Measurements from ENCODE around the gene AKR1C2.
"Not testable (repeated sequence)": the region's sequence is repeated elsewhere in the genome, so short reads cannot be mapped to it uniquely, and the experiment has no call there.

Gene AKR1C2

GRCh38 chr10:4990217-4990616 lies 13.4 kb downstream of the AKR1C2 start:
- H2AFZ ChIP-seq (ENCODE audit: low read length) = no peak overlapping the region
- H3K79me2 ChIP-seq (ENCODE audit: insufficient read depth, low read length) = no peaks in the 10 kb centered on the region
- H3K36me3 ChIP-seq (ENCODE audit: insufficient read depth, low read length) = no peaks in the 10 kb centered on the region
- H3K4me3 ChIP-seq (ENCODE audit: low read length, poor library complexity, severe bottlenecking) = no peak overlapping the region
- H3K27me3 ChIP-seq (ENCODE audit: insufficient read depth, low read length, poor library complexity, severe bottlenecking) = no peaks in the 10 kb centered on the region
- no peaks in the 10 kb centered on the region for H4K20me1 ChIP-seq (ENCODE audit: insufficient read depth, low read length, poor library complexity, severe bottlenecking)
- no peak overlapping the region for H3K4me2 ChIP-seq (ENCODE audit: low read depth, low read length, poor library complexity, severe bottlenecking)
- H3F3A ChIP-seq (ENCODE audit: low read depth) = no peaks in the 10 kb centered on the region
- no peaks in the 10 kb centered on the region for H3K9me2 ChIP-seq (replicated peaks; ENCODE audit: low read depth, low read length)
- no peak for TF ChIP-seq CTCF (conservative IDR thresholded peaks at IDR 0.05; ENCODE audit: low read length)
- TF ChIP-seq EZH2phosphoT487 (IDR thresholded peaks at IDR 0.05; ENCODE audit: borderline replicate concordance) = no peak
- no peaks in the 10 kb centered on the region for H3K4me1 ChIP-seq (ENCODE audit: insufficient read depth, low read length, poor library complexity, severe bottlenecking)
- no peak overlapping the region for H3K9ac ChIP-seq (ENCODE audit: low read depth, low read length, poor library complexity, severe bottlenecking)
- H3K9me3 ChIP-seq (ENCODE audit: insufficient read depth, low read depth, low read length) = no peaks in the 10 kb centered on the region

- H3K9me2 ChIP-seq (replicated peaks; ENCODE audit: low read depth, low read length); H4K20me1 ChIP-seq (ENCODE audit: insufficient read depth, low read length, poor library complexity, severe bottlenecking); H3F3A ChIP-seq (ENCODE audit: low read depth); H3K4me1 ChIP-seq (ENCODE audit: insufficient read depth, low read length, poor library complexity, severe bottlenecking); H3K4me3 ChIP-seq (ENCODE audit: low read length, poor library complexity, severe bottlenecking); H3K27me3 ChIP-seq (ENCODE audit: insufficient read depth, low read length, poor library complexity, severe bottlenecking); H3K9ac ChIP-seq (ENCODE audit: low read depth, low read length, poor library complexity, severe bottlenecking); H3K36me3 ChIP-seq (ENCODE audit: insufficient read depth, low read length); H3K79me2 ChIP-seq (ENCODE audit: insufficient read depth, low read length); H2AFZ ChIP-seq (ENCODE audit: low read length); H3K9me3 ChIP-seq (ENCODE audit: insufficient read depth, low read depth, low read length); H3K4me2 ChIP-seq (ENCODE audit: low read depth, low read length, poor library complexity, severe bottlenecking): not testable (repeated sequence)
Measured at GRCh38 chr10:4988000-4988641, 15.5 kb downstream of the AKR1C2 start.

GRCh38 chr10:4984971-4985594 lies 18.6 kb downstream of the AKR1C2 start:
- Histone ChIP-seq H3K4me3 (ENCODE audit: low read length, poor library complexity, severe bottlenecking) (no peak overlapping the region), H3K4me2 (ENCODE audit: low read depth, low read length, poor library complexity, severe bottlenecking) (no peak overlapping the region), H3K9me2 (replicated peaks; ENCODE audit: low read depth, low read length) (no peaks in the 10 kb centered on the region), H3K36me3 (ENCODE audit: insufficient read depth, low read length) (no peaks in the 10 kb centered on the region), H3K27me3 (ENCODE audit: insufficient read depth, low read length, poor library complexity, severe bottlenecking) (no peaks in the 10 kb centered on the region), H3F3A (ENCODE audit: low read depth) (no peaks in the 10 kb centered on the region), H2AFZ (ENCODE audit: low read length) (no peak overlapping the region), H3K4me1 (ENCODE audit: insufficient read depth, low read length, poor library complexity, severe bottlenecking) (peaks cover 14% of the 10 kb centered on the region), H3K9me3 (ENCODE audit: insufficient read depth, low read depth, low read length) (no peaks in the 10 kb centered on the region), H3K79me2 (ENCODE audit: insufficient read depth, low read length) (no peaks in the 10 kb centered on the region), H4K20me1 (ENCODE audit: insufficient read depth, low read length, poor library complexity, severe bottlenecking) (no peaks in the 10 kb centered on the region), H3K9ac (ENCODE audit: low read depth, low read length, poor library complexity, severe bottlenecking) (no peak overlapping the region)
- TF ChIP-seq CTCF (conservative IDR thresholded peaks at IDR 0.05; ENCODE audit: low read length) = no peak
- TF ChIP-seq EZH2phosphoT487 (IDR thresholded peaks at IDR 0.05; ENCODE audit: borderline replicate concordance) = no peak

- no peaks in the 10 kb centered on the region for H3K9me2 ChIP-seq (replicated peaks; ENCODE audit: low read depth, low read length)
- no peaks in the 10 kb centered on the region for H3K79me2 ChIP-seq (ENCODE audit: insufficient read depth, low read length)
- peaks cover 14% of the 10 kb centered on the region for H3K4me1 ChIP-seq (ENCODE audit: insufficient read depth, low read length, poor library complexity, severe bottlenecking)
- TF ChIP-seq EZH2phosphoT487 (IDR thresholded peaks at IDR 0.05; ENCODE audit: borderline replicate concordance) (no peak), CTCF (conservative IDR thresholded peaks at IDR 0.05; ENCODE audit: low read length) (no peak)
- no peaks in the 10 kb centered on the region for H3F3A ChIP-seq (ENCODE audit: low read depth)
- no peak overlapping the region for H3K4me2 ChIP-seq (ENCODE audit: low read depth, low read length, poor library complexity, severe bottlenecking)
- no peaks in the 10 kb centered on the region for H3K27me3 ChIP-seq (ENCODE audit: insufficient read depth, low read length, poor library complexity, severe bottlenecking)
- no peak overlapping the region for H3K9ac ChIP-seq (ENCODE audit: low read depth, low read length, poor library complexity, severe bottlenecking)
- no peak overlapping the region for H2AFZ ChIP-seq (ENCODE audit: low read length)
- no peaks in the 10 kb centered on the region for H3K36me3 ChIP-seq (ENCODE audit: insufficient read depth, low read length)
- no peaks in the 10 kb centered on the region for H4K20me1 ChIP-seq (ENCODE audit: insufficient read depth, low read length, poor library complexity, severe bottlenecking)
- H3K9me3 ChIP-seq (ENCODE audit: insufficient read depth, low read depth, low read length) = no peaks in the 10 kb centered on the region
- H3K4me3 ChIP-seq (ENCODE audit: low read length, poor library complexity, severe bottlenecking) = no peak overlapping the region
Measured at GRCh38 chr10:4984223-4984622, 19.4 kb downstream of the AKR1C2 start.
